Ovary (tissue), 9 donors: ENCODE data around the gene CBX6. TPM values are rescaled to one million over a fixed set of nuclear protein-coding genes. Genes with fewer than 3 reads are reported as not detected.

Source experiments
- DNase-seq, 5 donors: peaks; one replicate each; pipeline ENCODE4 v3.0.0-alpha.2; 2019 to 2020
- H3K27ac ChIP-seq, 2 donors: fragments of 200-600 bp; one replicate each; pipeline versions ENCODE4 v1.5.1 to v1.8.0; 2019 to 2022
- H3K27me3 ChIP-seq: fragments of 200-600 bp; one replicate; pipeline ENCODE4 v1.8.0; 2022
- H3K36me3 ChIP-seq: fragments of 200-600 bp; sonication (generic); one replicate; pipeline ENCODE4 v1.5.1; 2019
- H3K4me1 ChIP-seq: one replicate; pipeline ENCODE4 v1.8.1; 2013; ENCODE audit warnings: mild to moderate bottlenecking, moderate library complexity; ENCODE audit not compliant: insufficient read depth
- H3K4me3 ChIP-seq: fragments of 200-600 bp; sonication (generic); one replicate; pipeline ENCODE4 v1.5.1; 2017
- H3K9me3 ChIP-seq, 2 donors: fragments of 200-600 bp in 1 of 2; sonication (generic) in 1 of 2; one replicate each; pipeline versions ENCODE4 v1.5.1 to v1.8.1; 2013 to 2019; ENCODE audit warnings: mild to moderate bottlenecking in 1 of 2, moderate library complexity in 1 of 2
- CTCF ChIP-seq, 3 donors: fragments of 450-650 bp in 2 of 3; fragments of 200-600 bp in 1 of 3; IDR thresholded peaks; one replicate each; pipeline versions ENCODE4 v1.5.1 to v1.8.0; 2016 to 2022; ENCODE audit warnings: antibody characterized with exemption in 3 of 3, mild to moderate bottlenecking in 1 of 3
- EP300 ChIP-seq: sonication (generic); formaldehyde crosslinking; IDR thresholded peaks from one replicate; pipeline ENCODE4 v1.6.1; 2017; ENCODE audit warnings: antibody characterized with exemption
- POLR2A ChIP-seq: fragments of 450-650 bp; IDR thresholded peaks from one replicate; pipeline ENCODE4 v1.6.1; 2017; ENCODE audit warnings: antibody characterized with exemption, mild to moderate bottlenecking, moderate library complexity
- WGBS, 3 donors: extraction: QIAGEN DNeasy Blood & Tissue Kit in 1 of 3; methylation state at CpG; one replicate each; pipeline versions ENCODE4 v1.1.5 to v1.1.7; 2013 to 2017; 5-methylcytosine and 5-hydroxymethylcytosine counted together
- intact Hi-C, 4 donors: fragments of 100-400 bp; cut with DNase I; formaldehyde crosslinking; loops; one replicate each; pipeline versions ENCODE4 v1.11.0 to v1.15.1; 2022 to 2023
- polyA plus RNA-seq, 2 donors: library from polyadenylated mRNA; stranded (reverse); fragments of 200-250 nt in 1 of 2; fragments of 350-450 nt in 1 of 2; fragmentation: Illumina TruSeq in 1 of 2; extraction: RNeasy Lipid Tissue Mini Kit (QIAGEN cat#74804) in 1 of 2; gene quantifications; one replicate each; pipeline ENCODE4 v1.2.3, GENCODE V29; 2013 to 2014
- total RNA-seq, 7 donors: library from RNA; depleted of rRNA in 2 of 7; stranded (reverse); fragments of >200 nt in 2 of 7; fragmentation: NEBNext Ultra II Directional in 3 of 7; extraction: Animal tissue kit (Norgen Biotek cat#: 25700) in 3 of 7; gene quantifications; one replicate each; pipeline versions ENCODE4 v1.1.0 to v1.2.4, GENCODE V29; 2016 to 2023
- donor health status: DM: no; HTN: no; CAD: no; lungs with moderate emphysema.
- donor health status: DM: no; HTN: no; CAD: no.
- donor health status: Bipolar disorder and iron deficiency.
- donor health status: DM: yes; HTN: yes; CAD: no.
- donor health status: DM: no; HTN: no; CAD: no.
- donor health status: DM: yes; HTN: yes; CAD: no.

The CBX6 gene
- total and polyA plus RNA-seq, 9 donors = 22.6 to 175 (median 115) TPM

- Histone ChIP-seq H3K36me3 (no peaks in the 10 kb centered on the region), H3K27me3 (no peaks in the 10 kb centered on the region), H3K4me3 (no peak overlapping the region), H3K9me3 (no peaks in the 10 kb centered on the region), H3K4me1 (peaks cover 20% of the 10 kb centered on the region), H3K27ac (no peak overlapping the region)
- whole genome bisulfite sequencing, 3 donors = 81 to 84% (median 81%) methylated on average over 5 of the region's 5 CpGs
- TF ChIP-seq EP300 (no peak), CTCF (IDR thresholded peaks at IDR 0.05) (no peak), POLR2A (no peak)
- DNase-seq = no peak
- intact Hi-C loops = no loop called here
Observed at GRCh38 chr22:38879108-38879729, 7.2 kb upstream of the CBX6 start.

- Histone ChIP-seq H3K4me3 (no peak overlapping the region), H3K27ac (no peak overlapping the region), H3K27me3 (no peaks in the 10 kb centered on the region), H3K4me1 (peaks cover 14% of the 10 kb centered on the region), H3K9me3 (no peaks in the 10 kb centered on the region), H3K36me3 (no peaks in the 10 kb centered on the region)
- 90 to 96% (median 95%) methylated on average over 4 of the region's 4 CpGs for WGBS, 3 donors
- intact Hi-C loops = no loop called here
- no peak for DNase-seq
- no peak for TF ChIP-seq EP300
- no peak for TF ChIP-seq POLR2A
- TF ChIP-seq CTCF (IDR thresholded peaks at IDR 0.05) = no peak
Observed at GRCh38 chr22:38878001-38878400, 6.0 kb upstream of the CBX6 start.

- no peak for DNase-seq
- no peaks in the 10 kb centered on the region for H3K36me3 ChIP-seq
- H3K27ac ChIP-seq = no peak overlapping the region
- H3K9me3 ChIP-seq = no peaks in the 10 kb centered on the region
- TF ChIP-seq POLR2A (no peak), EP300 (no peak), CTCF (IDR thresholded peaks at IDR 0.05) (no peak)
- H3K4me3 ChIP-seq = no peak overlapping the region
- intact Hi-C loops = loop anchor here in 2 of 4 donors (5.0 kb wide), 2 partner anchors 48 to 443 kb away; partner anchors contain the start of gene RPL3 (in 1 of the 2)
- no peaks in the 10 kb centered on the region for H3K27me3 ChIP-seq
- WGBS, 3 donors = 89 to 92% (median 90%) methylated on average over 13 of the region's 13 CpGs
- H3K4me1 ChIP-seq = no peaks in the 10 kb centered on the region
Observed at GRCh38 chr22:38874529-38875222, 2.7 kb upstream of the CBX6 start.

GRCh38 chr22:38873469-38874411, 1.7 kb upstream of the CBX6 start:
- Histone ChIP-seq H3K36me3 (no peaks in the 10 kb centered on the region), H3K4me1 (peaks cover 3% of the 10 kb centered on the region), H3K9me3 (no peaks in the 10 kb centered on the region), H3K27ac (peak overlapping the region; percentile 88 to 95), H3K4me3 (peak overlapping the region; percentile 64), H3K27me3 (no peaks in the 10 kb centered on the region)
- 71 to 75% (median 71%) methylated on average over 9 of the region's 9 CpGs for WGBS, 3 donors
- DNase-seq = no peak
- intact Hi-C loops = loop anchor here in 2 of 4 donors (5.0 kb wide), 2 partner anchors 49 to 444 kb away; partner anchors contain the start of gene RPL3 (in 1 of the 2)
- no peak for TF ChIP-seq POLR2A
- TF ChIP-seq CTCF (IDR thresholded peaks at IDR 0.05) = no peak
- TF ChIP-seq EP300 = no peak
